Activated naive CD4-positive, alpha-beta T cell treated with Interleukin-2 at 50 U/mL for 16 hours (primary cell): Measurements from ENCODE around the gene ABLIM2.

Experiments
- DNase-seq: peaks from one replicate; pipeline ENCODE4 v3.0.0-alpha.2; 2020

ABLIM2 gene

DNA sequence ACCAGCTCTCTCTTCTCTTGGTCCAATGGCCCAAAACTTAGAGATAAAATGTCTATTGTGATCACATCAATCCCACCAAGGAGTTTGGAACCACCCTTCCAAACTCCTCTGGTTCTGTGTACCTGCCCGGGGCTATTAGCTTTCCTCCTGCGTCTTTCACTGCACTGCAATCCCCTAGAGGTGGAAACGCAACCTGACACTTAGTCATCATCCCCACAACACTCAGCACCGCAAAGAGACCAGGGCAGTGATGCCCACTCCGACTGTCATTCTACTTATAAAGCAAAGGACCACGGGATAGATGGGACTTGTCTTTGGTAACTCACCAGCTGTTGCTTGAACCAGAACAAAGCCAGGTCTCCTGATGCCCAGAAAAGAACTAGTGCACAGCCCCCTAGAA lies 240.9 kb downstream of the ABLIM2 start:
- DNase-seq = no peak

DNA sequence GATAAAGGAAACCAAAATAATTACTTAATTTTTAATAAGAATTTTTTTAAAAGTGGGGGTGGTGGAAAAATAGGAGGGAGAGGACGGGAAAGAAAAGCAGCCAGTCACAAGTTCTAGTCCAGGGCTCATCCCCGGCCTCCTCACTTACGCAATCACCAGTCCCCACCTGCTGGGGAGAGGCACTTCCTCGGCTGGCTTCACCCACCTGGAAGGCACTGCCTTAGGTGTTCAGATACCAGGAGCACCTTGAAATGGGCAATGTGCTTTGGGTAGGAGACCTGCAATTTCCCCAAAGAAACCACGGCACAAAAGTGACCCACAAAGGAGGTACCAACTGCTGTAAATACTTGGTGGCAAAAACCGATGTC lies 242.8 kb downstream of the ABLIM2 start:
- no peak for DNase-seq
